Activated CD8-positive, alpha-beta memory T cell treated with anti-CD3 and anti-CD28 coated beads, Interleukin-2, amount 50 U/mL, for 24 hours (primary cell): ENCODE data around the gene ZNF593.

Source experiments
- DNase-seq: peaks from one replicate; pipeline ENCODE4 v3.0.0-alpha.2; 2020; ENCODE audit errors: extremely low read depth

ZNF593 gene

GRCh38 chr1:26210147-26210870, 40.6 kb downstream of the ZNF593 start:
- DNase-seq: no peak

DNA sequence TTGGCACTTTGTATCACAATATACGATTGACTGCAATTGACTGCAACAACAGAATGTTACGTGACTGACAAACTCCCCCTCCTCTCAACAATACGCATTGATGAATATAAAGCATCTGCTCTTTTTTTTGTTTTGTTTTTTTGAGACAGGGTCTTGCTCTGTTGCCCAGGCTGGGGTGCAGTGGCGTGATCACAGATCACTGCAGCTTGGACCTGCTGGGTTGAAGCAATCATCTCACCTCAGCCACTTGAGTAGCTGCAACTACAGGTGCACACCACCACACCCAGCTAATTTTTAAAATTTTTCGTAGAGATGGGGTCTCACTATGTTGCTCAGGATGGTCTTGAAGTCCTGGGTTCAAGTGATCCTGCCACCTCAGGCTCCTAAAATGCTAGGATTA, 43.0 kb downstream of the ZNF593 start:
- DNase-seq: no peak

- DNase-seq: no peak
Observed at GRCh38 chr1:26213335-26213905, 43.7 kb downstream of the ZNF593 start.

DNA sequence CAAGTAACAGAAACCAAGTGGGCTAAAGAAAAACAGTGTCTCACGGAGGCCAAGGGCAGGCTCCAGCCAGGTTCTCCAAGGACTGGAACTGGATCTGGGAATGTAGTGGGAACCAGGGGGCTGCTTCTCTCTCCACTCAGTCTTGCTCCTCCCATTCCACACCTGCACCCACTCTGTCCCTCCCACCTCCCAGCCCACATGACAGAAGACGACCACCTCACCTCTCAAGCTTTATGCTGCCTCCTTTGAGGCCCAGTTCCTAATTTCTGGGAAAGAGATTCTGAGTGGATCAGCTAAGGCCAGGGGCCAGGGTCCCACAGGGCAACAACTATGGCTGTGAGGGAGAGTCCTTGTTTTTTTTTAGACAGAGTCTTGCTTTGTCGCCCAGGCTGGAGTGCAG, 45.5 kb downstream of the ZNF593 start:
- DNase-seq: no peak

- no peak for DNase-seq
Observed at GRCh38 chr1:26218906-26219494, 49.3 kb downstream of the ZNF593 start.
